ENCODE data around the gene SLAMF8.

DNA sequence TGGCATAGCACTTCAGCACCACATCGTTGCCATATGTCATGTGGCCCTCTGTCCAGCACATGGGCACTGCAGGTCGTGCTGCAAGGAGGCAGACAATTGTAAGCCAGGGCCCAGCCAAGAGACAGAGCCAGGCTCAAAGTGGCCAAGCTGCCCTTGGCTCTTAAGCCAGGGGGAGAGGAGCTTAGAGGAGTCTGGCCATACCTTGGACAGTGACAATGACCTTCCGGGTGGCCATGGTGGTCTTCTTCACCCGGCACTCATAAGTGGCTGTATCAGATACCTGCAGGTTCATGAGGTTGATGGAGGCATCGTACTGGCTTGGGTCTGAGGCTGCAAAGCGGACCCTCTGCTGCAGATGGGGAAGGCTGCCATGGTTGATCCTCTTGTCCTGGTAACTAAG, 31.2 kb downstream of the SLAMF8 start:
- TF ChIP-seq, protein P1, sequence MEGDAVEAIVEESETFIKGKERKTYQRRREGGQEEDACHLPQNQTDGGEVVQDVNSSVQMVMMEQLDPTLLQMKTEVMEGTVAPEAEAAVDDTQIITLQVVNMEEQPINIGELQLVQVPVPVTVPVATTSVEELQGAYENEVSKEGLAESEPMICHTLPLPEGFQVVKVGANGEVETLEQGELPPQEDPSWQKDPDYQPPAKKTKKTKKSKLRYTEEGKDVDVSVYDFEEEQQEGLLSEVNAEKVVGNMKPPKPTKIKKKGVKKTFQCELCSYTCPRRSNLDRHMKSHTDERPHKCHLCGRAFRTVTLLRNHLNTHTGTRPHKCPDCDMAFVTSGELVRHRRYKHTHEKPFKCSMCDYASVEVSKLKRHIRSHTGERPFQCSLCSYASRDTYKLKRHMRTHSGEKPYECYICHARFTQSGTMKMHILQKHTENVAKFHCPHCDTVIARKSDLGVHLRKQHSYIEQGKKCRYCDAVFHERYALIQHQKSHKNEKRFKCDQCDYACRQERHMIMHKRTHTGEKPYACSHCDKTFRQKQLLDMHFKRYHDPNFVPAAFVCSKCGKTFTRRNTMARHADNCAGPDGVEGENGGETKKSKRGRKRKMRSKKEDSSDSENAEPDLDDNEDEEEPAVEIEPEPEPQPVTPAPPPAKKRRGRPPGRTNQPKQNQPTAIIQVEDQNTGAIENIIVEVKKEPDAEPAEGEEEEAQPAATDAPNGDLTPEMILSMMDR (IDR thresholded peaks at IDR 0.05) = no peak
- no peak for TF ChIP-seq POLR2A (IDR thresholded peaks at IDR 0.05)

Data from sigmoid colon (tissue), 3 donors.